GM12878 (cell line): Measurements from ENCODE around the gene LFNG. TPM values are rescaled to one million over a fixed set of nuclear protein-coding genes. Genes with fewer than 3 reads are reported as not detected.

ENCODE experiments used
- ATAC-seq: fragments of 200-7000 bp; cut with Tn5 transposase; 3 replicates; pipeline ENCODE4 v1.9.1; 2020; ENCODE audit warnings: mild to moderate bottlenecking, moderate library complexity
- BruUV-seq: library from RNA; stranded (reverse); fragments of 400-500 nt; replicated peaks from 2 replicates; lab custom pipeline; 2021; lab: Mats Ljungman, UMichigan
- CTCF ChIA-PET: fragments of 300-600 bp; sonication (Branson Sonifier 250); formaldehyde crosslinking; extraction: SDS; loops from one replicate; lab custom pipeline; 2021; ENCODE audit warnings: inconsistent platforms; lab: Yijun Ruan, JAX
- POLR2A ChIA-PET: fragments of 350-600 bp; formaldehyde crosslinking; extraction: SDS; loops from one replicate; lab custom pipeline; 2021; ENCODE audit warnings: inconsistent platforms; lab: Charles Lee
- RAD21 ChIA-PET: fragments of 300-600 bp; sonication (Branson Sonifier 250); formaldehyde crosslinking; loops from one replicate; lab custom pipeline; 2023; ENCODE audit warnings: antibody characterized with exemption; ENCODE audit not compliant: unreplicated experiment; lab: Charles Lee
- SMC1A ChIA-PET: fragments of 300-600 bp; sonication (Branson Sonifier 250); formaldehyde crosslinking; loops from one replicate; lab custom pipeline; 2023; ENCODE audit not compliant: unreplicated experiment, uncharacterized antibody; lab: Charles Lee
- DNase-seq: peaks from one replicate; pipeline ENCODE4 v3.0.0-alpha.2; 2011; ENCODE audit warnings: low read depth, low spot score
- FAIRE-seq: peaks from 3 replicates; lab custom pipeline; 2011; peaks lifted over from hg19 to GRCh38; lab: Jason Lieb, UNC
- H2AFZ ChIP-seq: 2 replicates; pipeline ENCODE4 v1.6.0; 2011; ENCODE audit warnings: low read depth, low read length, control low read depth; ENCODE audit not compliant: control insufficient read depth
- H3K27ac ChIP-seq: 2 replicates; pipeline ENCODE4 v1.5.1; 2011; ENCODE audit warnings: control low read depth; ENCODE audit not compliant: control insufficient read depth, insufficient read depth
- H3K27me3 ChIP-seq, 2 experiments: replicated peaks in 1 of 2; 2 replicates each; pipeline versions ENCODE4 v1.6.0 to v1.6.1; 2011; ENCODE audit warnings: low read length in 1 of 2; ENCODE audit not compliant: control insufficient read depth in 2 of 2, insufficient read depth in 2 of 2
- H3K36me3 ChIP-seq, 2 experiments: 2 replicates each; pipeline ENCODE4 v1.5.1; 2011; ENCODE audit warnings: low read length in 1 of 2; ENCODE audit not compliant: control insufficient read depth in 2 of 2, insufficient read depth in 2 of 2
- H3K4me1 ChIP-seq: 2 replicates; pipeline ENCODE4 v1.6.1; 2011; ENCODE audit warnings: mild to moderate bottlenecking, low read length, moderate library complexity, mixed read lengths; ENCODE audit not compliant: control insufficient read depth, insufficient read depth
- H3K4me2 ChIP-seq: 2 replicates; pipeline ENCODE4 v1.6.0; 2011; ENCODE audit warnings: control low read depth; ENCODE audit not compliant: control insufficient read depth, insufficient read depth
- H3K4me3 ChIP-seq: fragments of 200-600 bp; sonication (generic); 2 replicates; pipeline ENCODE4 v1.5.1; 2016
- H3K79me2 ChIP-seq: 2 replicates; pipeline ENCODE4 v1.6.0; 2011; ENCODE audit warnings: low read length; ENCODE audit not compliant: control insufficient read depth, insufficient read depth
- H3K9ac ChIP-seq: 2 replicates; pipeline ENCODE4 v1.8.0; 2011; ENCODE audit warnings: low read length, control low read depth, mixed read lengths; ENCODE audit not compliant: control insufficient read depth, insufficient read depth
- H3K9me3 ChIP-seq: replicated peaks from 3 replicates; pipeline ENCODE4 v1.5.1; 2011; ENCODE audit warnings: mild to moderate bottlenecking, low read length; ENCODE audit not compliant: control insufficient read depth, insufficient read depth
- H4K20me1 ChIP-seq: 2 replicates; pipeline ENCODE4 v1.6.0; 2011; ENCODE audit not compliant: control insufficient read depth, insufficient read depth
- BHLHE40 ChIP-seq, 2 experiments: fragments of 450-650 bp in 1 of 2; IDR thresholded peaks; 2 replicates each; pipeline ENCODE4 v1.6.1; 2011 to 2017; ENCODE audit warnings: low read depth in 2 of 2, borderline replicate concordance in 1 of 2, improper control_type of control experiment in 1 of 2, low read length in 1 of 2, mild to moderate bottlenecking in 1 of 2
- CEBPB ChIP-seq, 2 experiments: fragments of 150-350 bp in 1 of 2; IDR thresholded peaks; 2 replicates each; pipeline ENCODE4 v1.6.1; 2012 to 2014; ENCODE audit warnings: low read depth in 2 of 2, low read length in 2 of 2, borderline replicate concordance in 1 of 2, inconsistent platforms in 1 of 2
- CHD2 ChIP-seq: IDR thresholded peaks from 2 replicates; pipeline ENCODE4 v1.6.1; 2011; ENCODE audit warnings: low read depth, low read length, improper control_type of control experiment, borderline replicate concordance
- CHD4 ChIP-seq: fragments of 200-600 bp; sonication (generic); IDR thresholded peaks from 2 replicates; pipeline ENCODE4 v1.6.1; 2016; ENCODE audit warnings: mild to moderate bottlenecking
- DPF2 ChIP-seq: fragments of 450-650 bp; IDR thresholded peaks from 2 replicates; pipeline ENCODE4 v1.6.1; 2017; ENCODE audit warnings: mild to moderate bottlenecking
- ELK1 ChIP-seq: IDR thresholded peaks from 2 replicates; pipeline ENCODE4 v1.6.1; 2012; ENCODE audit warnings: low read depth, low read length, improper control_type of control experiment
- FOXM1 ChIP-seq: IDR thresholded peaks from 2 replicates; pipeline ENCODE4 v1.6.1; 2012; ENCODE audit warnings: low read depth, mild to moderate bottlenecking, inconsistent platforms, low read length, moderate library complexity
- HDAC2 ChIP-seq: fragments of 200-600 bp; sonication (generic); IDR thresholded peaks from 2 replicates; pipeline ENCODE4 v1.6.1; 2017
- IKZF1 ChIP-seq: fragments of 450-650 bp; conservative IDR thresholded peaks from 2 replicates; pipeline ENCODE4 v1.6.1; 2017; ENCODE audit warnings: antibody characterized with exemption, mild to moderate bottlenecking
- IRF4 ChIP-seq: IDR thresholded peaks from 2 replicates; pipeline ENCODE4 v1.6.1; 2011; ENCODE audit warnings: low read depth, low read length
- SIN3A ChIP-seq: IDR thresholded peaks from 2 replicates; pipeline ENCODE4 v1.6.1; 2012; ENCODE audit warnings: low read depth, low read length, improper control_type of control experiment
- SMAD1 ChIP-seq: fragments of 450-650 bp; IDR thresholded peaks from 2 replicates; pipeline ENCODE4 v1.6.1; 2018; ENCODE audit warnings: mild to moderate bottlenecking, low read depth; ENCODE audit not compliant: partially characterized antibody
- SPI1 ChIP-seq: IDR thresholded peaks from 2 replicates; pipeline ENCODE4 v1.6.1; 2011; ENCODE audit warnings: low read depth, mild to moderate bottlenecking, low read length, moderate library complexity, borderline replicate concordance; ENCODE audit not compliant: insufficient read depth
- SREBF1 ChIP-seq: IDR thresholded peaks from 2 replicates; pipeline ENCODE4 v1.6.1; 2012; ENCODE audit warnings: mild to moderate bottlenecking, low read length
- SUZ12 ChIP-seq: fragments of 200-600 bp; sonication (generic); IDR thresholded peaks from one replicate; pipeline ENCODE4 v1.6.1; 2018; ENCODE audit warnings: antibody characterized with exemption, mild to moderate bottlenecking; ENCODE audit not compliant: unreplicated experiment
- TCF3 ChIP-seq: IDR thresholded peaks from 2 replicates; pipeline ENCODE4 v1.6.1; 2012; ENCODE audit warnings: low read depth, mild to moderate bottlenecking, low read length, borderline replicate concordance; ENCODE audit not compliant: insufficient read depth
- ZNF217 ChIP-seq: fragments of 450-650 bp; IDR thresholded peaks from 2 replicates; pipeline ENCODE4 v1.6.1; 2017; ENCODE audit warnings: antibody characterized with exemption, mild to moderate bottlenecking
- WGBS: methylation state at CpG from one replicate; pipeline ENCODE4 v1.1.6; 2016; ENCODE audit warnings: low lambda C conversion rate; ENCODE audit not compliant: insufficient replicate concordance, insufficient coverage; ENCODE audit errors: missing lambda C conversion rate; 5-methylcytosine and 5-hydroxymethylcytosine counted together
- in situ Hi-C: fragments of 300-500 bp; cut with MboI; formaldehyde crosslinking; loops from 9 replicates; pipeline ENCODE4 v1.14.3; 2018; ENCODE audit warnings: mixed read lengths
- intact Hi-C: fragments of 100-400 bp; cut with micrococcal nuclease; formaldehyde crosslinking; loops from one replicate; pipeline ENCODE4 v1.14.2; 2022; ENCODE audit not compliant: unreplicated experiment
- polyA plus RNA-seq, 11 experiments: library from polyadenylated mRNA; depleted of rRNA in 4 of 11; unstranded in 6 of 11; stranded (reverse) in 5 of 11; fragments of >200 nt; fragmentation: Nextera tagmentation in 4 of 11; fragmentation: Illumina TruSeq in 1 of 11; extraction: Ambion mirVana in 4 of 11; extraction: Trizol in 1 of 11; gene quantifications; 1 replicate in 1 of 11; 2 replicates in 10 of 11; pipeline versions ENCODE4 v1.2.1 to v1.2.3, GENCODE V29; 2011 to 2016; ENCODE audit warnings: inconsistent platforms in 2 of 11, missing spikeins in 2 of 11, low read depth in 1 of 11
- total RNA-seq, 4 experiments: library from RNA; depleted of rRNA in 3 of 4; stranded (reverse); fragments of >200 nt in 3 of 4; fragmentation: Illumina TruSeq in 1 of 4; extraction: Trizol in 1 of 4; gene quantifications; 2 replicates each; pipeline versions ENCODE4 v1.2.1 to v1.2.3, GENCODE V29; 2013 to 2021
- TF ChIP-seq, protein P1 (sequence below): IDR thresholded peaks from 2 replicates; pipeline ENCODE4 v1.6.1; 2011; ENCODE audit warnings: borderline replicate concordance, low read depth, mild to moderate bottlenecking, moderate library complexity, low read length; ENCODE audit not compliant: insufficient read depth, poor library complexity, severe bottlenecking
- TF ChIP-seq, protein P2 (sequence below): fragments of 450-650 bp; IDR thresholded peaks from 2 replicates; pipeline ENCODE4 v1.6.1; 2017; ENCODE audit warnings: low read depth, mild to moderate bottlenecking, moderate library complexity

The LFNG gene
- total and polyA plus RNA-seq, 10 of the 15 experiments (the other 5 are each of a cell fraction or from before 2014, with no cell fraction given) = 0.09 to 0.68 (median 0.33) TPM; not detected in 2

GRCh38 chr7:2559283-2559950 lies 39.8 kb downstream of the LFNG start:
- BruUV-seq = no TSS peak
- Histone ChIP-seq H3K4me2 (peak overlapping the region; percentile 93), H3K27ac (peak overlapping the region; percentile 58; the same call in 1 of the 2 replicates), H2AFZ (peak overlapping the region; percentile 85), H4K20me1 (no peaks in the 10 kb centered on the region), H3K9me3 (no peaks in the 10 kb centered on the region), H3K79me2 (peaks cover 12% of the 10 kb centered on the region), H3K4me1 (peaks cover 11% of the 10 kb centered on the region), H3K27me3 (no peaks in the 10 kb centered on the region), H3K4me3 (peak overlapping the region; percentile 90), H3K9ac (peak overlapping the region; percentile 56; the same call in 1 of the 2 replicates), H3K36me3 (no peaks in the 10 kb centered on the region)
- ATAC-seq = peak; percentile 16
- RAD21 ChIA-PET = interaction anchor here (0.6 to 1.3 kb wide), 5 partner anchors 18 to 161 kb away, joined by 3 read pairs; no protein-coding TSS in a partner anchor
- SMC1A ChIA-PET = interaction anchor here (1.1 kb wide), 1 partner anchor 8 kb away, joined by 3 read pairs; no protein-coding TSS in a partner anchor
- POLR2A ChIA-PET = interaction anchor here (1.1 to 1.3 kb wide), 2 partner anchors 12 to 151 kb away, joined by 3 to 4 read pairs; no protein-coding TSS in a partner anchor
- in situ Hi-C loops (no loop called here), intact Hi-C loops (no loop called here)
- no peak for DNase-seq
- FAIRE-seq = no peak
- 9% methylated on average over 31 of the region's 53 CpGs for WGBS
- CTCF ChIA-PET = interaction anchor here (0.6 to 1.7 kb wide), 7 partner anchors 9 to 150 kb away, joined by 3 to 7 read pairs (median 3); no protein-coding TSS in a partner anchor
- peak; percentile 70; the same call in 1 of the 2 replicates for TF ChIP-seq IKZF1
- TF ChIP-seq TCF3 = no peak
- TF ChIP-seq CHD4 = no peak
- peak; percentile 61 for TF ChIP-seq DPF2
- TF ChIP-seq CEBPB (IDR thresholded peaks at IDR 0.05; ENCODE audit: borderline replicate concordance in 1 of 2, low read depth in 2 of 2, low read length in 2 of 2) = no peak
- TF ChIP-seq SREBF1 = no peak
- TF ChIP-seq, protein P1, sequence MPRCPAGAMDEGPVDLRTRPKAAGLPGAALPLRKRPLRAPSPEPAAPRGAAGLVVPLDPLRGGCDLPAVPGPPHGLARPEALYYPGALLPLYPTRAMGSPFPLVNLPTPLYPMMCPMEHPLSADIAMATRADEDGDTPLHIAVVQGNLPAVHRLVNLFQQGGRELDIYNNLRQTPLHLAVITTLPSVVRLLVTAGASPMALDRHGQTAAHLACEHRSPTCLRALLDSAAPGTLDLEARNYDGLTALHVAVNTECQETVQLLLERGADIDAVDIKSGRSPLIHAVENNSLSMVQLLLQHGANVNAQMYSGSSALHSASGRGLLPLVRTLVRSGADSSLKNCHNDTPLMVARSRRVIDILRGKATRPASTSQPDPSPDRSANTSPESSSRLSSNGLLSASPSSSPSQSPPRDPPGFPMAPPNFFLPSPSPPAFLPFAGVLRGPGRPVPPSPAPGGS = no peak
- TF ChIP-seq IRF4 = no peak
- TF ChIP-seq SIN3A = peak; percentile 2; the same call in 1 of the 2 replicates
- no peak for TF ChIP-seq ELK1
- TF ChIP-seq FOXM1 = no peak
- no peak for TF ChIP-seq HDAC2
- TF ChIP-seq, protein P2, sequence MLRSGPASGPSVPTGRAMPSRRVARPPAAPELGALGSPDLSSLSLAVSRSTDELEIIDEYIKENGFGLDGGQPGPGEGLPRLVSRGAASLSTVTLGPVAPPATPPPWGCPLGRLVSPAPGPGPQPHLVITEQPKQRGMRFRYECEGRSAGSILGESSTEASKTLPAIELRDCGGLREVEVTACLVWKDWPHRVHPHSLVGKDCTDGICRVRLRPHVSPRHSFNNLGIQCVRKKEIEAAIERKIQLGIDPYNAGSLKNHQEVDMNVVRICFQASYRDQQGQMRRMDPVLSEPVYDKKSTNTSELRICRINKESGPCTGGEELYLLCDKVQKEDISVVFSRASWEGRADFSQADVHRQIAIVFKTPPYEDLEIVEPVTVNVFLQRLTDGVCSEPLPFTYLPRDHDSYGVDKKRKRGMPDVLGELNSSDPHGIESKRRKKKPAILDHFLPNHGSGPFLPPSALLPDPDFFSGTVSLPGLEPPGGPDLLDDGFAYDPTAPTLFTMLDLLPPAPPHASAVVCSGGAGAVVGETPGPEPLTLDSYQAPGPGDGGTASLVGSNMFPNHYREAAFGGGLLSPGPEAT = no peak
- no peak for TF ChIP-seq SMAD1
- no peak for TF ChIP-seq SPI1
- no peak for TF ChIP-seq SUZ12
- TF ChIP-seq ZNF217 = peak; percentile 90; the same call in 1 of the 2 replicates
- TF ChIP-seq BHLHE40 (IDR thresholded peaks at IDR 0.05; ENCODE audit: borderline replicate concordance in 1 of 2, low read depth in 2 of 2, low read length in 1 of 2) = no peak
- TF ChIP-seq CHD2 = no peak
